D721Med (cell line): ENCODE results near the gene CHRNG.

ENCODE experiments used
- DNase-seq: peaks from one replicate; pipeline ENCODE4 v3.0.0; 2011; ENCODE audit warnings: low spot score; ENCODE audit not compliant: insufficient read length
- FAIRE-seq: peaks from 2 replicates; lab custom pipeline; 2011; peaks lifted over from hg19 to GRCh38; lab: Jason Lieb, UNC
- CTCF ChIP-seq: IDR thresholded peaks from 2 replicates; pipeline ENCODE4 v1.5.1; 2012; ENCODE audit warnings: mild to moderate bottlenecking, control low read depth; ENCODE audit not compliant: insufficient read depth; ENCODE audit errors: missing control alignments

CHRNG gene

GRCh38 chr2:232493701-232494474, 45.6 kb upstream of the CHRNG start:
- FAIRE-seq (no peak), DNase-seq (no peak)
- no peak for TF ChIP-seq CTCF

- FAIRE-seq (no peak), DNase-seq (no peak)
- TF ChIP-seq CTCF, result no peak
Measured at GRCh38 chr2:232494542-232494941, 45.0 kb upstream of the CHRNG start.

GRCh38 chr2:232495292-232495691, 44.2 kb upstream of the CHRNG start:
- no peak for TF ChIP-seq CTCF
- DNase-seq (no peak), FAIRE-seq (no peak)

- no peak for TF ChIP-seq CTCF
- no peak for FAIRE-seq
Measured at GRCh38 chr2:232496501-232497270, 42.8 kb upstream of the CHRNG start.

GRCh38 chr2:232497348-232497747, 42.1 kb upstream of the CHRNG start:
- DNase-seq (no peak), FAIRE-seq (no peak)
- TF ChIP-seq CTCF, result no peak

More at GRCh38 chr2:232496501-232497270, 42.8 kb upstream of the CHRNG start:
- DNase-seq, result no peak

GRCh38 chr2:232498452-232498851, 41.0 kb upstream of the CHRNG start:
- TF ChIP-seq CTCF, result no peak
- FAIRE-seq, result no peak
- no peak for DNase-seq
